Measurements from ENCODE around the gene LGALS3. TPM values are rescaled to one million over a fixed set of nuclear protein-coding genes. Genes with fewer than 3 reads are reported as not detected.

The LGALS3 gene
- total RNA-seq, 4 donors from 2014 or later, result 242 to 1,284 (median 1,203) TPM

DNA sequence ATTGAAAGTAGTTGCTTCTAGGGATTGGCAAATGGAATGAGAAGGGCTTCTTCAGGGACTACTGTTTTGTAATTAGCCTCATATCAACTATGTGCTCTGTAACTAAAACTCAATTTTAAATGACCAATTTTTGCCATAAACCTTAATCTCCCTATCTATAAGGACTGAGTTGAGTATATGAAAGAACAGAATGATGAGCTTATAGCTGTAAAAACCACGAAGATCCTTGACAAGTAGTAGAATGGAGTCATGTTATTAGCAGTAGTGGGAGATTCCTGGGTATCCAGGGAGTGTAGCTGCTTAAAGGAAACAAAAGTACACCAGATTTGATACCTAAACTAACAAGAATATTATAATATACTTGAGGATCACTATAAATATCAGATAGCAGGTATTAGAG lies 28.0 kb downstream of the LGALS3 start:
- Histone ChIP-seq H3K27me3 (no peaks in the 10 kb centered on the region), H3K4me1 (no peaks in the 10 kb centered on the region), H3K27ac (no peak overlapping the region), H3K4me3 (no peak overlapping the region), H3K36me3 (no peaks in the 10 kb centered on the region), H3K9me3 (no peaks in the 10 kb centered on the region)
- TF ChIP-seq, protein P1, sequence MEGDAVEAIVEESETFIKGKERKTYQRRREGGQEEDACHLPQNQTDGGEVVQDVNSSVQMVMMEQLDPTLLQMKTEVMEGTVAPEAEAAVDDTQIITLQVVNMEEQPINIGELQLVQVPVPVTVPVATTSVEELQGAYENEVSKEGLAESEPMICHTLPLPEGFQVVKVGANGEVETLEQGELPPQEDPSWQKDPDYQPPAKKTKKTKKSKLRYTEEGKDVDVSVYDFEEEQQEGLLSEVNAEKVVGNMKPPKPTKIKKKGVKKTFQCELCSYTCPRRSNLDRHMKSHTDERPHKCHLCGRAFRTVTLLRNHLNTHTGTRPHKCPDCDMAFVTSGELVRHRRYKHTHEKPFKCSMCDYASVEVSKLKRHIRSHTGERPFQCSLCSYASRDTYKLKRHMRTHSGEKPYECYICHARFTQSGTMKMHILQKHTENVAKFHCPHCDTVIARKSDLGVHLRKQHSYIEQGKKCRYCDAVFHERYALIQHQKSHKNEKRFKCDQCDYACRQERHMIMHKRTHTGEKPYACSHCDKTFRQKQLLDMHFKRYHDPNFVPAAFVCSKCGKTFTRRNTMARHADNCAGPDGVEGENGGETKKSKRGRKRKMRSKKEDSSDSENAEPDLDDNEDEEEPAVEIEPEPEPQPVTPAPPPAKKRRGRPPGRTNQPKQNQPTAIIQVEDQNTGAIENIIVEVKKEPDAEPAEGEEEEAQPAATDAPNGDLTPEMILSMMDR (IDR thresholded peaks at IDR 0.05), result no peak
- TF ChIP-seq POLR2A (IDR thresholded peaks at IDR 0.05), result no peak
- DNase-seq, result no peak

DNA sequence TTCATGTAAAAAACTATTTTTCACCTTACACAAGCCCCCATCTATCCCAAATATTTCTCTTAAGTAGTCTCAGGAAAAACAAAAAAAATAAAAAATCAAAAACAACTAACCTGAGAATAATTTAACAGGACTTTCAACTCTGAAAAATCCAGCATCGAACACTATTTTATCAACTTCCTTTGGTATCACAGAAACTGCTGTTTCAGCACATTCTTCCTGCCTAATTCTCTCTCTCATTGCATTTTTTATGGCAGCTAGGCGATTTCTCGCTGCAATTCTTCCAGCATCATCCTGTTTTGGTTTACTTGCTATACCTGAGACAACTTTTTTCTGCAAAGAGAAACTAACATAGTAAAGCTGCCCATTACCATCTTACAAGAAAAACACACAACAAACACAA lies 29.4 kb downstream of the LGALS3 start:
- H3K36me3 ChIP-seq, result no peaks in the 10 kb centered on the region
- no peak for DNase-seq
- no peaks in the 10 kb centered on the region for H3K27me3 ChIP-seq
- H3K4me3 ChIP-seq, result no peak overlapping the region
- H3K4me1 ChIP-seq, result no peaks in the 10 kb centered on the region
- no peak overlapping the region for H3K27ac ChIP-seq
- TF ChIP-seq POLR2A (IDR thresholded peaks at IDR 0.05), result no peak
- TF ChIP-seq, protein P1 (IDR thresholded peaks at IDR 0.05), result no peak
- no peaks in the 10 kb centered on the region for H3K9me3 ChIP-seq

DNA sequence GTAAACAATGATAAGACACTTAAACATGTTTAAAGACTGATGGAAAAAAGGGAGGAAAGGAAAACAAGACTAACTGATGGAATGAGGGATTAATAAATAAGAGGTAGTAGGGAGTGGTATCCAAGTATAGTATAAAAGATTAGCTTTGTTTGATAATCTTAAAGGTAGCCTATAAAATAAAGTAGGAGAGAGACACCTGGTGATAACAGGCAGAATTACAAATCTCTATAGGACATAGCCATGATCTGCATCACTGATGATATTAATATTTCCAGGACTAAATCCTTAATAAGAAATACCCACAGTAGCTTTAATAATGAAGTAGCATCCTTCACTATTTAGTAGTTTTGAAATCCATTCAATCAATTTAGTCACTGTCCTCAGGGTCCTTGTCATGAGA lies 31.9 kb downstream of the LGALS3 start:
- Histone ChIP-seq H3K9me3 (no peaks in the 10 kb centered on the region), H3K36me3 (no peaks in the 10 kb centered on the region), H3K4me1 (no peaks in the 10 kb centered on the region), H3K27me3 (no peaks in the 10 kb centered on the region), H3K4me3 (no peak overlapping the region), H3K27ac (no peak overlapping the region)
- TF ChIP-seq, protein P1 (IDR thresholded peaks at IDR 0.05), result peak in 5 of 6 experiments; percentile 69 to 84 (median 78)
- no peak for TF ChIP-seq POLR2A (IDR thresholded peaks at IDR 0.05)
- DNase-seq, result no peak

DNA sequence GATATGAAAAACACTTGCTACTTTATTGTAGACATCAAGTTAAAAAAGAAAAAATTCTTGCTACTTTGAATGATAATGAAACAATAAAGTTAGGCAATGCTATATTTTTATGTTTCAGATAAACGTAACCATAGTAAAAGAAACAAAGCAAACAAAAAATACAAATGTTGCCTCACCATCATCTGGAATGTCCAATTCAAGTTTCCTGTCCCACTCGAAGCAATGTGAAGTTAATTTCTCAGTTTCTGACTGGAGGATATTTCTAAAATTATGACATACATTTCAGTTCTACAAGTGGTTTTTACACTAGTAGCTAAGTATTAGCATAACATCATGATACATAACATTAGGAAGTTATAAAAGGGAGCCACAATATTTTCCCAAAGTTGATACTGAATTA lies 41.5 kb downstream of the LGALS3 start:
- Histone ChIP-seq H3K27me3 (no peaks in the 10 kb centered on the region), H3K36me3 (no peaks in the 10 kb centered on the region), H3K4me3 (no peak overlapping the region), H3K4me1 (no peaks in the 10 kb centered on the region), H3K27ac (no peak overlapping the region), H3K9me3 (no peaks in the 10 kb centered on the region)
- TF ChIP-seq POLR2A (IDR thresholded peaks at IDR 0.05), result no peak
- TF ChIP-seq, protein P1 (IDR thresholded peaks at IDR 0.05), result no peak
- DNase-seq, result no peak

DNA sequence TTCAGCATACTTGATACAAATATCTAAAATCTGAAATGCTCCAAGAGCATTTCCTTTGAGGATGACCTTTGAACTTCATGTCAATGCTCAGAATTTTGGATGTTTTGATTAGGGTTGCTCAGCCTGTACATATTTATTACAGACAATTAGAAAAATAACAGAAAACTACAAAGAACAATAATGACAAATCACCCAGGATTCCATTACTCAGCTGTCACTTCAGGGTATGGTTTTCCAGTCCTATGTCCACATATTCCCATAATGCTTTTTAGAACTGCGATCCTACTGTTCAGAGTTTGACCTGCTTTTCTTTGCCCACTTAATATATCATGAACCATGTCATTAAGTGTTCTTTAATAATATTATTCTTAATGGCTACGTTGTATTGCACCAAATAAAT lies 51.0 kb downstream of the LGALS3 start:
- Histone ChIP-seq H3K27me3 (no peaks in the 10 kb centered on the region), H3K4me3 (no peak overlapping the region), H3K27ac (no peak overlapping the region), H3K4me1 (no peaks in the 10 kb centered on the region), H3K36me3 (no peaks in the 10 kb centered on the region), H3K9me3 (no peaks in the 10 kb centered on the region)
- TF ChIP-seq, protein P1 (IDR thresholded peaks at IDR 0.05), result no peak
- TF ChIP-seq POLR2A (IDR thresholded peaks at IDR 0.05), result no peak
- DNase-seq, result no peak

DNA sequence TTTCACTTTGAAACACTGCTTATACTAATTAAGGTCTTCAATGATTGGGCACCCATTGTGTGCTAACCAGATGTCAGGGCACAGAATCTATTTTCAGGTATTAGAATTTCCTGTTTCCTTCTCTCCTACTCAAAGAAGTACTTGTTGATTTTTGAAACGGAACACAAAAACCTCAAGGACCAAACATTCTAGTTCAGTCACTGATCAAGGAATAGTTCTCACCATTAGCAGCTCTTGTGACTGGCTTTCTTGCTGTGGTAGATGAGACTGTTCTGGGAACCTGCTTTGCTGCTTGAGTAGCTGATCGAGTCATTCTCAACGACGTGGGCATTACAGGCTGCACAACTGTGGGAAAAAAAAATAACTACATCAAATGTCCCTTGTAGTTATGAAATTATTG lies 51.4 kb downstream of the LGALS3 start:
- H3K4me1 ChIP-seq, result no peaks in the 10 kb centered on the region
- H3K27ac ChIP-seq, result no peak overlapping the region
- no peaks in the 10 kb centered on the region for H3K27me3 ChIP-seq
- DNase-seq, result no peak
- no peak overlapping the region for H3K4me3 ChIP-seq
- no peaks in the 10 kb centered on the region for H3K9me3 ChIP-seq
- H3K36me3 ChIP-seq, result no peaks in the 10 kb centered on the region
- TF ChIP-seq, protein P1 (IDR thresholded peaks at IDR 0.05), result no peak
- TF ChIP-seq POLR2A (IDR thresholded peaks at IDR 0.05), result no peak

All from Peyer's patch (tissue), 4 donors.